K562 (cell line): ENCODE data around the gene LYRM7. TPM values are rescaled to one million over a fixed set of nuclear protein-coding genes. Genes with fewer than 3 reads are reported as not detected.

Source experiments
- AFF1 ChIP-seq, 2 experiments: fragments of 450-650 bp; IDR thresholded peaks; 2 replicates each; pipeline ENCODE4 v1.6.1; 2018; ENCODE audit warnings: mild to moderate bottlenecking in 2 of 2, low read depth in 1 of 2; ENCODE audit not compliant: partially characterized antibody in 2 of 2
- HSF4 ChIP-seq: fragments of 250-450 bp; sonication (Bioruptor Pico); IDR thresholded peaks from 2 replicates; pipeline ENCODE4 v2.1.2; 2022; ENCODE audit warnings: mild to moderate bottlenecking, moderate library complexity, borderline replicate concordance
- MTA2 ChIP-seq: fragments of 450-650 bp; IDR thresholded peaks from 2 replicates; pipeline ENCODE4 v1.6.1; 2016; ENCODE audit warnings: low read depth
- NCOR1 ChIP-seq: fragments of 450-650 bp; IDR thresholded peaks from 2 replicates; pipeline ENCODE4 v1.6.1; 2016; ENCODE audit warnings: mild to moderate bottlenecking, moderate library complexity
- POLR2A ChIP-seq: fragments of 450-650 bp; conservative IDR thresholded peaks from 2 replicates; pipeline ENCODE4 v1.6.1; 2016
- POU5F1 ChIP-seq: fragments of 150-350 bp; IDR thresholded peaks from 2 replicates; pipeline ENCODE4 v1.6.1; 2014; ENCODE audit warnings: borderline replicate concordance, low read length, low read depth, mild to moderate bottlenecking; ENCODE audit not compliant: partially characterized antibody
- PTRF ChIP-seq: fragments of 450-650 bp; IDR thresholded peaks from 2 replicates; pipeline ENCODE4 v1.6.1; 2016; ENCODE audit warnings: mild to moderate bottlenecking, missing genetic modification characterization, missing compliant biosample characterization
- RFX1 ChIP-seq: fragments of 450-650 bp; IDR thresholded peaks from 2 replicates; pipeline ENCODE4 v1.6.1; 2016; ENCODE audit warnings: mild to moderate bottlenecking, moderate library complexity
- SP2 ChIP-seq: IDR thresholded peaks from 2 replicates; pipeline ENCODE4 v1.6.1; 2011; ENCODE audit warnings: mild to moderate bottlenecking, low read depth, low read length, moderate library complexity; ENCODE audit not compliant: poor library complexity, severe bottlenecking; ENCODE audit errors: extremely low read depth
- SRSF7 ChIP-seq: fragments of 200-400 bp; formaldehyde crosslinking; optimal IDR thresholded peaks from 2 replicates; pipeline ENCODE3; 2017; ENCODE audit warnings: mild to moderate bottlenecking, low read depth, low read length
- ZBTB12 ChIP-seq: fragments of 250-450 bp; sonication (Bioruptor Pico); IDR thresholded peaks from 2 replicates; pipeline ENCODE4 v1.4.0; 2020
- ZBTB26 ChIP-seq: fragments of 450-650 bp; formaldehyde crosslinking; IDR thresholded peaks from 2 replicates; pipeline ENCODE4 v1.4.0; 2022; ENCODE audit warnings: missing genetic modification characterization
- ZC3H4 ChIP-seq: sonication (generic); formaldehyde crosslinking; IDR thresholded peaks from 2 replicates; pipeline ENCODE4 v1.9.0; 2021; ENCODE audit warnings: missing genetic modification reagents, borderline replicate concordance
- ZNF253 ChIP-seq: fragments of 250-450 bp; sonication (Bioruptor Pico); conservative IDR thresholded peaks from 2 replicates; pipeline ENCODE4 v1.6.1; 2021; ENCODE audit warnings: mild to moderate bottlenecking
- ZNF449 ChIP-seq: fragments of 250-450 bp; sonication (Bioruptor Pico); IDR thresholded peaks from 2 replicates; pipeline ENCODE4 v1.8.0; 2022; ENCODE audit warnings: moderate library complexity, mild to moderate bottlenecking, inconsistent platforms
- ZNF507 ChIP-seq: conservative IDR thresholded peaks from 2 replicates; pipeline ENCODE4 v1.6.1; 2017; ENCODE audit warnings: missing genetic modification characterization, missing compliant biosample characterization
- ZNF655 ChIP-seq: fragments of 250-450 bp; sonication (Bioruptor Pico); IDR thresholded peaks from 2 replicates; pipeline ENCODE4 v1.5.0; 2021
- polyA plus RNA-seq, 8 experiments: library from polyadenylated mRNA; depleted of rRNA in 4 of 8; stranded (reverse) in 5 of 8; unstranded in 3 of 8; fragments of >200 nt; fragmentation: Nextera tagmentation in 2 of 8; fragmentation: Illumina TruSeq in 1 of 8; extraction: Ambion mirVana in 2 of 8; extraction: Trizol in 1 of 8; gene quantifications; 2 replicates each; pipeline versions ENCODE4 v1.2.1 to v1.2.3, GENCODE V29; 2011 to 2014; ENCODE audit warnings: inconsistent platforms in 1 of 8, missing spikeins in 1 of 8
- total RNA-seq, 7 experiments: library from RNA; depleted of rRNA in 6 of 7; stranded (reverse); fragments of >200 nt in 6 of 7; fragmentation: Illumina TruSeq in 2 of 7; extraction: Trizol in 2 of 7; gene quantifications; 2 replicates each; pipeline versions ENCODE4 v1.2.1 to v1.2.3, GENCODE V29; 2011 to 2021; ENCODE audit warnings: low replicate concordance in 1 of 7

Gene LYRM7
- total and polyA plus RNA-seq, 9 of the 15 experiments (the other 6 are each of a cell fraction or from before 2014, with no cell fraction given): 16.2 to 70.1 (median 33.3) TPM

- no peak for TF ChIP-seq ZNF449
- TF ChIP-seq RFX1: no peak
- no peak for TF ChIP-seq MTA2
- no peak for TF ChIP-seq ZNF655 (CRISPR knock-in tag)
- no peak for TF ChIP-seq ZBTB12 (CRISPR knock-in tag)
- no peak for TF ChIP-seq ZNF507 (tag)
- peak in 1 of 2 experiments; percentile 19 for TF ChIP-seq AFF1 (IDR thresholded peaks at IDR 0.05; ENCODE audit: low read depth in 1 of 2, partially characterized antibody in 2 of 2)
- TF ChIP-seq ZNF253 (CRISPR knock-in tag): no peak
- no peak for TF ChIP-seq PTRF (tag)
- TF ChIP-seq ZBTB26 (CRISPR knock-in tag): 0 out of 2 replicates have a peak, but pooled peaks have one; percentile 63
- no peak; the same call in 1 of the 2 replicates for TF ChIP-seq NCOR1
- TF ChIP-seq SP2: no peak
- TF ChIP-seq ZC3H4: no peak
- TF ChIP-seq POLR2A: no peak
- TF ChIP-seq POU5F1: no peak
- TF ChIP-seq SRSF7: no peak
- TF ChIP-seq HSF4 (CRISPR knock-in tag): no peak
Measured at GRCh38 chr5:131164191-131165118, 6.3 kb upstream of the LYRM7 start (continued).
